CD4-positive, alpha-beta memory T cell (primary cell): ENCODE results near the gene DTNA. TPM values are rescaled to one million over a fixed set of nuclear protein-coding genes. Genes with fewer than 3 reads are reported as not detected.

Experiments used
- CTCF ChIA-PET: fragments of 350-600 bp; sonication (Branson Sonifier 250); formaldehyde crosslinking; loops from one replicate; lab custom pipeline; 2021; ENCODE audit warnings: inconsistent platforms; ENCODE audit not compliant: partially characterized antibody; lab: Charles Lee
- POLR2A ChIA-PET: fragments of 350-600 bp; sonication (Branson Sonifier 250); formaldehyde crosslinking; loops from one replicate; lab custom pipeline; 2021; ENCODE audit not compliant: partially characterized antibody; lab: Charles Lee
- DNase-seq, 5 donors: peaks; one replicate each; pipeline versions ENCODE4 v3.0.0 to v3.0.0-alpha.2; 2020 to 2022; ENCODE audit warnings: mixed read lengths in 1 of 5
- H3K27ac ChIP-seq: one replicate; pipeline ENCODE4 v1.7.0; 2013; ENCODE audit warnings: low read depth, low read length
- H3K27me3 ChIP-seq: 2 replicates; pipeline ENCODE4 v1.7.0; 2013; ENCODE audit warnings: mild to moderate bottlenecking, low read length, moderate library complexity; ENCODE audit not compliant: insufficient read depth
- H3K36me3 ChIP-seq: 2 replicates; pipeline ENCODE4 v1.7.0; 2013; ENCODE audit warnings: mild to moderate bottlenecking, low read length, moderate library complexity; ENCODE audit not compliant: insufficient read depth
- H3K4me1 ChIP-seq: 2 replicates; pipeline ENCODE4 v1.7.0; 2013; ENCODE audit warnings: mild to moderate bottlenecking, low read length, moderate library complexity; ENCODE audit not compliant: insufficient read depth
- H3K4me3 ChIP-seq, 2 donors: one replicate each; pipeline ENCODE4 v1.7.0; 2013; ENCODE audit warnings: low read length in 2 of 2, mild to moderate bottlenecking in 1 of 2
- H3K9me3 ChIP-seq, 2 donors: one replicate each; pipeline ENCODE4 v1.7.0; 2013; ENCODE audit warnings: low read length in 2 of 2, control low read depth in 1 of 2; ENCODE audit not compliant: control insufficient read depth in 1 of 2
- H3K27ac Mint-ChIP-seq, 7 donors: one replicate each; pipeline ENCODE4 v1.8.0; 2020 to 2021; ENCODE audit warnings: mixed read lengths in 7 of 7, mild to moderate bottlenecking in 6 of 7, inconsistent platforms in 3 of 7, moderate library complexity in 3 of 7
- H3K27me3 Mint-ChIP-seq, 2 donors: one replicate each; pipeline ENCODE4 v1.8.0; 2020 to 2021; ENCODE audit warnings: mixed read lengths in 2 of 2
- H3K36me3 Mint-ChIP-seq, 2 donors: one replicate each; pipeline ENCODE4 v1.8.0; 2020 to 2021; ENCODE audit warnings: mixed read lengths in 2 of 2, inconsistent platforms in 1 of 2, mild to moderate bottlenecking in 1 of 2
- H3K4me1 Mint-ChIP-seq, 4 donors: one replicate each; pipeline ENCODE4 v1.8.0; 2020 to 2021; ENCODE audit warnings: mixed read lengths in 4 of 4, mild to moderate bottlenecking in 1 of 4
- H3K4me3 Mint-ChIP-seq, 8 donors: one replicate each; pipeline ENCODE4 v1.8.0; 2020 to 2021; ENCODE audit warnings: mixed read lengths in 8 of 8, mild to moderate bottlenecking in 7 of 8, moderate library complexity in 6 of 8, inconsistent platforms in 3 of 8
- H3K9me3 Mint-ChIP-seq, 8 donors: one replicate each; pipeline ENCODE4 v1.8.0; 2020 to 2021; ENCODE audit warnings: mixed read lengths in 8 of 8, mild to moderate bottlenecking in 5 of 8, inconsistent platforms in 3 of 8, moderate library complexity in 1 of 8
- intact Hi-C: fragments of 100-400 bp; cut with micrococcal nuclease; formaldehyde crosslinking; loops from one replicate; pipeline ENCODE4 v1.15.1; 2023
- polyA plus RNA-seq, 2 donors: library from polyadenylated mRNA; unstranded; fragments of 300-500 nt; fragmentation: Illumina TruSeq; gene quantifications; one replicate each; pipeline ENCODE4 v1.2.3, GENCODE V29; 2021
- total RNA-seq, 2 experiments: library from RNA; stranded (reverse); gene quantifications; one replicate each; pipeline ENCODE4 v1.2.3, GENCODE V29; 2021

The DTNA gene
- total and polyA plus RNA-seq, 4 experiments from 2014 or later, result 0.58 TPM; not detected in 3

GRCh38 chr18:34764451-34764850 lies 54.4 kb downstream of the DTNA start:
- Histone ChIP-seq H3K4me3 (no peak overlapping the region), H3K27ac (no peak overlapping the region), H3K4me1 (no peaks in the 10 kb centered on the region), H3K27me3 (no peaks in the 10 kb centered on the region), H3K9me3 (no peaks in the 10 kb centered on the region), H3K36me3 (no peaks in the 10 kb centered on the region)
- DNase-seq, result no peak
- Mint-ChIP-seq H3K4me1 (no peaks in the 10 kb centered on the region), H3K27ac (no peak overlapping the region), H3K4me3 (no peak overlapping the region), H3K9me3 (peaks cover 0 to 3% (median 0%) of the 10 kb centered on the region in 8 donors), H3K27me3 (peaks cover 3 to 10% of the 10 kb centered on the region in 2 donors), H3K36me3 (no peaks in the 10 kb centered on the region)
- ChIA-PET POLR2A (no interaction called here), CTCF (interaction anchor here (1.2 kb wide), 1 partner anchor 23 kb away, joined by 3 read pairs; no protein-coding TSS in a partner anchor)
- intact Hi-C loops, result no loop called here

- POLR2A ChIA-PET, result no interaction called here
- H3K27ac Mint-ChIP-seq, result no peak overlapping the region
These were observed 57.5 kb downstream of the DTNA start for GRCh38 chr18:34767601-34768027.

GRCh38 chr18:34771958-34772357 lies 61.9 kb downstream of the DTNA start:
- Histone ChIP-seq H3K27me3 (no peaks in the 10 kb centered on the region), H3K9me3 (no peaks in the 10 kb centered on the region), H3K4me1 (no peaks in the 10 kb centered on the region), H3K4me3 (no peak overlapping the region), H3K27ac (no peak overlapping the region), H3K36me3 (no peaks in the 10 kb centered on the region)
- Mint-ChIP-seq H3K36me3 (no peaks in the 10 kb centered on the region), H3K27ac (no peak overlapping the region), H3K4me3 (no peak overlapping the region), H3K9me3 (peaks cover 0 to 5% (median 0%) of the 10 kb centered on the region in 8 donors), H3K4me1 (peaks cover 0 to 2% (median 0%) of the 10 kb centered on the region in 4 donors), H3K27me3 (peaks cover 8 to 18% of the 10 kb centered on the region in 2 donors)
- ChIA-PET CTCF (interaction anchor here (0.9 kb wide), 1 partner anchor 11 kb away, joined by 3 read pairs; no protein-coding TSS in a partner anchor), POLR2A (no interaction called here)
- no peak for DNase-seq
- intact Hi-C loops, result no loop called here

More at GRCh38 chr18:34767601-34768027, 57.5 kb downstream of the DTNA start:
- peaks cover 0 to 2% (median 0%) of the 10 kb centered on the region in 8 donors for H3K9me3 Mint-ChIP-seq
- H3K9me3 ChIP-seq, result no peaks in the 10 kb centered on the region
- no peak overlapping the region for H3K27ac ChIP-seq
- H3K27me3 Mint-ChIP-seq, result peaks cover 1 to 10% of the 10 kb centered on the region in 2 donors
- no peaks in the 10 kb centered on the region for H3K36me3 Mint-ChIP-seq
- no peaks in the 10 kb centered on the region for H3K4me1 ChIP-seq
- H3K27me3 ChIP-seq, result no peaks in the 10 kb centered on the region
- no peak overlapping the region for H3K4me3 Mint-ChIP-seq
- no peak for DNase-seq
- CTCF ChIA-PET, result no interaction called here
- no peak overlapping the region for H3K4me3 ChIP-seq
- intact Hi-C loops, result no loop called here
- H3K4me1 Mint-ChIP-seq, result no peaks in the 10 kb centered on the region
- H3K36me3 ChIP-seq, result no peaks in the 10 kb centered on the region

GRCh38 chr18:34772887-34773286 lies 62.8 kb downstream of the DTNA start:
- Histone ChIP-seq H3K27ac (no peak overlapping the region), H3K4me3 (no peak overlapping the region), H3K36me3 (no peaks in the 10 kb centered on the region), H3K4me1 (no peaks in the 10 kb centered on the region), H3K27me3 (no peaks in the 10 kb centered on the region), H3K9me3 (no peaks in the 10 kb centered on the region)
- H3K9me3 Mint-ChIP-seq, result peaks cover 0 to 5% (median 0%) of the 10 kb centered on the region in 8 donors
- no peak overlapping the region for H3K4me3 Mint-ChIP-seq
- POLR2A ChIA-PET, result no interaction called here
- CTCF ChIA-PET, result interaction anchor here (0.9 kb wide), 1 partner anchor 11 kb away, joined by 3 read pairs; no protein-coding TSS in a partner anchor
- H3K27ac Mint-ChIP-seq, result no peak overlapping the region
- no peak for DNase-seq
- H3K27me3 Mint-ChIP-seq, result peaks cover 8 to 17% of the 10 kb centered on the region in 2 donors
- no peaks in the 10 kb centered on the region for H3K36me3 Mint-ChIP-seq
- intact Hi-C loops, result no loop called here
- H3K4me1 Mint-ChIP-seq, result peaks cover 0 to 2% (median 0%) of the 10 kb centered on the region in 4 donors

- ChIA-PET POLR2A (no interaction called here), CTCF (no interaction called here)
- Histone ChIP-seq H3K4me3 (no peak overlapping the region), H3K4me1 (no peaks in the 10 kb centered on the region), H3K27ac (no peak overlapping the region), H3K27me3 (no peaks in the 10 kb centered on the region), H3K9me3 (no peaks in the 10 kb centered on the region), H3K36me3 (no peaks in the 10 kb centered on the region)
- intact Hi-C loops, result no loop called here
- H3K27ac Mint-ChIP-seq, result no peak overlapping the region
- peaks cover 0 to 5% (median 0%) of the 10 kb centered on the region in 8 donors for H3K9me3 Mint-ChIP-seq
- H3K4me1 Mint-ChIP-seq, result peaks cover 0 to 2% (median 0%) of the 10 kb centered on the region in 4 donors
- no peaks in the 10 kb centered on the region for H3K36me3 Mint-ChIP-seq
- no peak for DNase-seq
- H3K27me3 Mint-ChIP-seq, result peaks cover 8 to 17% of the 10 kb centered on the region in 2 donors
- no peak overlapping the region for H3K4me3 Mint-ChIP-seq
These were observed 63.3 kb downstream of the DTNA start for GRCh38 chr18:34773378-34773777.

- H3K36me3 Mint-ChIP-seq, result no peaks in the 10 kb centered on the region
- peaks cover 0 to 3% (median 0%) of the 10 kb centered on the region in 8 donors for H3K9me3 Mint-ChIP-seq
- intact Hi-C loops, result no loop called here
- ChIA-PET POLR2A (no interaction called here), CTCF (no interaction called here)
- Histone ChIP-seq H3K27me3 (no peaks in the 10 kb centered on the region), H3K36me3 (no peaks in the 10 kb centered on the region), H3K9me3 (no peaks in the 10 kb centered on the region), H3K4me3 (no peak overlapping the region), H3K4me1 (no peaks in the 10 kb centered on the region), H3K27ac (no peak overlapping the region)
- peaks cover 8 to 15% of the 10 kb centered on the region in 2 donors for H3K27me3 Mint-ChIP-seq
- no peak for DNase-seq
- no peak overlapping the region for H3K27ac Mint-ChIP-seq
- H3K4me3 Mint-ChIP-seq, result no peak overlapping the region
- peaks cover 0 to 2% (median 0%) of the 10 kb centered on the region in 4 donors for H3K4me1 Mint-ChIP-seq
These were observed 64.1 kb downstream of the DTNA start for GRCh38 chr18:34773961-34774766.

GRCh38 chr18:34775461-34775860 lies 65.4 kb downstream of the DTNA start:
- Histone ChIP-seq H3K4me1 (no peaks in the 10 kb centered on the region), H3K27me3 (no peaks in the 10 kb centered on the region), H3K27ac (no peak overlapping the region), H3K4me3 (no peak overlapping the region), H3K36me3 (no peaks in the 10 kb centered on the region), H3K9me3 (no peaks in the 10 kb centered on the region)
- intact Hi-C loops, result no loop called here
- DNase-seq, result no peak
- Mint-ChIP-seq H3K4me3 (no peak overlapping the region), H3K27ac (no peak overlapping the region), H3K36me3 (no peaks in the 10 kb centered on the region), H3K9me3 (peaks cover 0 to 3% (median 0%) of the 10 kb centered on the region in 8 donors), H3K27me3 (peaks cover 8 to 13% of the 10 kb centered on the region in 2 donors), H3K4me1 (peaks cover 0 to 2% (median 0%) of the 10 kb centered on the region in 4 donors)
- POLR2A ChIA-PET, result no interaction called here
- CTCF ChIA-PET, result no interaction called here
